ENCODE data around the gene FAM20A.
A peak's percentile ranks its signal among the peaks of the same experiment; 100 is the strongest.
"Not testable (repeated sequence)": the region's sequence is repeated elsewhere in the genome, so short reads cannot be mapped to it uniquely, and the experiment has no call there.

FAM20A gene

GRCh38 chr17:68587847-68588246 lies 13.3 kb downstream of the FAM20A start:
- peaks cover 9% of the 10 kb centered on the region for H3K9me3 Mint-ChIP-seq
- TF ChIP-seq, protein P1, sequence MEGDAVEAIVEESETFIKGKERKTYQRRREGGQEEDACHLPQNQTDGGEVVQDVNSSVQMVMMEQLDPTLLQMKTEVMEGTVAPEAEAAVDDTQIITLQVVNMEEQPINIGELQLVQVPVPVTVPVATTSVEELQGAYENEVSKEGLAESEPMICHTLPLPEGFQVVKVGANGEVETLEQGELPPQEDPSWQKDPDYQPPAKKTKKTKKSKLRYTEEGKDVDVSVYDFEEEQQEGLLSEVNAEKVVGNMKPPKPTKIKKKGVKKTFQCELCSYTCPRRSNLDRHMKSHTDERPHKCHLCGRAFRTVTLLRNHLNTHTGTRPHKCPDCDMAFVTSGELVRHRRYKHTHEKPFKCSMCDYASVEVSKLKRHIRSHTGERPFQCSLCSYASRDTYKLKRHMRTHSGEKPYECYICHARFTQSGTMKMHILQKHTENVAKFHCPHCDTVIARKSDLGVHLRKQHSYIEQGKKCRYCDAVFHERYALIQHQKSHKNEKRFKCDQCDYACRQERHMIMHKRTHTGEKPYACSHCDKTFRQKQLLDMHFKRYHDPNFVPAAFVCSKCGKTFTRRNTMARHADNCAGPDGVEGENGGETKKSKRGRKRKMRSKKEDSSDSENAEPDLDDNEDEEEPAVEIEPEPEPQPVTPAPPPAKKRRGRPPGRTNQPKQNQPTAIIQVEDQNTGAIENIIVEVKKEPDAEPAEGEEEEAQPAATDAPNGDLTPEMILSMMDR (IDR thresholded peaks at IDR 0.05; ENCODE audit: unreplicated experiment in 3 of 3): no peak

GRCh38 chr17:68587026-68587425 lies 14.1 kb downstream of the FAM20A start:
- Mint-ChIP-seq H3K4me3 (no peak overlapping the region), H3K27ac (peak overlapping the region in 1 of 3 experiments; percentile 57)
- TF ChIP-seq, protein P1 (IDR thresholded peaks at IDR 0.05; ENCODE audit: unreplicated experiment in 3 of 3): no peak

More at GRCh38 chr17:68587847-68588246, 13.3 kb downstream of the FAM20A start:
- H3K4me3 Mint-ChIP-seq: no peak overlapping the region
- H3K36me3 Mint-ChIP-seq (ENCODE audit: low read depth): peaks cover 4% of the 10 kb centered on the region
- peak overlapping the region in 2 of 3 experiments; percentile 57 to 71 for H3K27ac Mint-ChIP-seq
- H3K27me3 Mint-ChIP-seq (ENCODE audit: low read depth): peaks cover 63% of the 10 kb centered on the region
- H3K4me1 Mint-ChIP-seq: peaks cover 57% of the 10 kb centered on the region

GRCh38 chr17:68585643-68586042 lies 15.5 kb downstream of the FAM20A start:
- TF ChIP-seq, protein P1 (IDR thresholded peaks at IDR 0.05; ENCODE audit: unreplicated experiment in 3 of 3): no peak
- Mint-ChIP-seq H3K4me1 (peaks cover 53% of the 10 kb centered on the region), H3K9me3 (peaks cover 9% of the 10 kb centered on the region), H3K36me3 (ENCODE audit: low read depth) (peaks cover 4% of the 10 kb centered on the region), H3K27me3 (ENCODE audit: low read depth) (peaks cover 62% of the 10 kb centered on the region), H3K4me3 (no peak overlapping the region), H3K27ac (no peak overlapping the region)

More at GRCh38 chr17:68587026-68587425, 14.1 kb downstream of the FAM20A start:
- H3K9me3 Mint-ChIP-seq: peaks cover 9% of the 10 kb centered on the region
- peaks cover 63% of the 10 kb centered on the region for H3K27me3 Mint-ChIP-seq (ENCODE audit: low read depth)
- peaks cover 51% of the 10 kb centered on the region for H3K4me1 Mint-ChIP-seq
- H3K36me3 Mint-ChIP-seq (ENCODE audit: low read depth): peaks cover 4% of the 10 kb centered on the region

- Mint-ChIP-seq H3K27ac (peak overlapping the region in 2 of 3 experiments; percentile 78 to 84), H3K36me3 (ENCODE audit: low read depth) (peaks cover 4% of the 10 kb centered on the region), H3K4me1 (peaks cover 49% of the 10 kb centered on the region), H3K4me3 (peak overlapping the region in 1 of 3 experiments; percentile 13), H3K27me3 (ENCODE audit: low read depth) (peaks cover 70% of the 10 kb centered on the region), H3K9me3 (peaks cover 9% of the 10 kb centered on the region)
- TF ChIP-seq, protein P1 (IDR thresholded peaks at IDR 0.05; ENCODE audit: unreplicated experiment in 3 of 3): peak in 1 of 3 experiments; percentile 12
Observed at GRCh38 chr17:68584581-68585303, 16.4 kb downstream of the FAM20A start.

DNA sequence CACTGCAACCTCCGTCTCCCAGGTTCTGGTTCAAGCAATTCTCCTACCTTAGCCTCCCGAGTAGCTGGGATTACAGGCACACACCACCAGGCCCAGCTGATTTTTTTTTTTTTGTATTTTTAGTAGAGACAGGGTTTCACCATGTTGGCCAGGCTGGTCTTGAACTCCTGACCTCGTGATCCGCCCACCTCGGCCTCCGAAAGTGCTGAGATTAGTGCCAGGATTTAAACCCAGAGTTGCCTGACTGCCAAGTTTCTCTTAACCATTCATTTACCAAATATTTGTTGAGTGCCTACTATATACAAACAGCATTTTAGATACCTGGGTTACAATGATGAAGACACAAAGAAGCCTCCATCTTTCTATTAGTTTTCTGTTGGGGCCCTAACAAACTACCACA lies 18.3 kb downstream of the FAM20A start:
- H3K9me3 Mint-ChIP-seq; H3K27ac Mint-ChIP-seq; H3K4me3 Mint-ChIP-seq; H3K36me3 Mint-ChIP-seq (ENCODE audit: low read depth): not testable (repeated sequence)
- peaks cover 67% of the 10 kb centered on the region for H3K27me3 Mint-ChIP-seq (ENCODE audit: low read depth)
- peaks cover 49% of the 10 kb centered on the region for H3K4me1 Mint-ChIP-seq

DNA sequence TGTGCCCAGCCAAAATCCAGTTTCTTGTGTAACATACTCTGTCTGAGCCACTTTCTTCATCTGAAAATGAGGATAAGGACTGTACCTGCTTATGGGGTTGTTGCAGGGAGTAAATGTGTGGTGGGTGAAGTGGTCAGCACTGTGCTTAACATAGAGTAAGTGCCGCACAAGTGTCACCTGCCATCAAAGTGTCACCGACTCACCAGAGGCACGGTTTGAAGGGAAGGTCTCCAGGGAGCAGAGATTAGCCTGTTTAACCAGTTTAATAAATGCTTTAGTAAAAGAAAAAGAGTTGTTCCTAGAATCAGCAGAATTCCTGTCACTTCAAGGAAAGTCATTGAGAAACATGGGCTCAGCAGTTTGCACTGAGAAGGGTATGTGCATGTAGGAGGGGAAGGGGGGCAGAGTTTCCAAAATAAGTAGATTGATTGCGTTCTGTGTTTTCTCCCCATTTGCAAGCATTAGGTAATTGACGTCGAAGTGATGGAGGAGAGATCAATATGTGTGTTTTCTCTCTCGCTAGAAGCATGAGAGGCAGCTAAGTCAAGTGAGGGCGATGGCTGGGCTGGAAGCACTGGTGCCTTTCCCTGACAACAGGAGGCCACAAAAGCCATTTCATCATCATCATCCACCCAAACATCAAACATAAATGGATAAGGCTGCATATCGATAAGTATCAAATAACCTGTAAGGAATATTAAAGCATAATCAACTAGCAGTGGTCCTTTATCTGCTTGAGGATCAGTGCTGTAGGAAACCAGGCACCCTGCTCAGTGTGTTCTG lies 19.1 kb downstream of the FAM20A start:
- TF ChIP-seq, protein P1 (IDR thresholded peaks at IDR 0.05; ENCODE audit: unreplicated experiment in 3 of 3): no peak
- Mint-ChIP-seq H3K4me1 (peaks cover 54% of the 10 kb centered on the region), H3K9me3 (no peaks in the 10 kb centered on the region), H3K36me3 (ENCODE audit: low read depth) (no peaks in the 10 kb centered on the region), H3K27ac (peak overlapping the region in 1 of 3 experiments; percentile 38), H3K4me3 (no peak overlapping the region), H3K27me3 (ENCODE audit: low read depth) (peaks cover 61% of the 10 kb centered on the region)

All from nephron (organoid).